Measurements from ENCODE around the gene RNF43.

Gene RNF43

GRCh38 chr17:58381124-58382035 is 36.0 kb downstream of the RNF43 start:
- no peaks in the 10 kb centered on the region for H3K9me2 ChIP-seq (replicated peaks; ENCODE audit: control insufficient read depth, low read length)
- no peaks in the 10 kb centered on the region for H3F3A ChIP-seq (ENCODE audit: control insufficient read depth, insufficient read depth)
- no peaks in the 10 kb centered on the region for H4K20me1 ChIP-seq (ENCODE audit: control insufficient read depth, insufficient read depth, low read depth, low read length)
- H3K4me1 ChIP-seq (ENCODE audit: control insufficient read depth, low read length), result peaks cover 13% of the 10 kb centered on the region
- H3K4me3 ChIP-seq (ENCODE audit: low read length), result no peak overlapping the region
- H3K79me2 ChIP-seq (ENCODE audit: control insufficient read depth, low read length), result no peaks in the 10 kb centered on the region
- H3K9me3 ChIP-seq (ENCODE audit: control insufficient read depth, insufficient read depth, low read length), result no peaks in the 10 kb centered on the region
- no peak overlapping the region for H3K27ac ChIP-seq (ENCODE audit: low read depth, low read length)
- H3K36me3 ChIP-seq (ENCODE audit: control insufficient read depth, low read length), result no peaks in the 10 kb centered on the region
- H3K27me3 ChIP-seq (ENCODE audit: control insufficient read depth, low read length), result no peaks in the 10 kb centered on the region
- no peak for TF ChIP-seq CTCF (IDR thresholded peaks at IDR 0.05; ENCODE audit: low read depth, low read length, poor library complexity, severe bottlenecking)
- TF ChIP-seq EZH2phosphoT487 (IDR thresholded peaks at IDR 0.05; ENCODE audit: borderline replicate concordance, low read length), result no peak
- H3K4me2 ChIP-seq (ENCODE audit: low read length), result no peak overlapping the region

GRCh38 chr17:58380207-58381123 is 36.9 kb downstream of the RNF43 start:
- Histone ChIP-seq H3K36me3 (ENCODE audit: control insufficient read depth, low read length) (no peaks in the 10 kb centered on the region), H3K4me2 (ENCODE audit: low read length) (no peak overlapping the region), H3K27me3 (ENCODE audit: control insufficient read depth, low read length) (no peaks in the 10 kb centered on the region), H3K79me2 (ENCODE audit: control insufficient read depth, low read length) (no peaks in the 10 kb centered on the region), H3K4me3 (ENCODE audit: low read length) (no peak overlapping the region), H3K4me1 (ENCODE audit: control insufficient read depth, low read length) (peaks cover 13% of the 10 kb centered on the region), H3K9me3 (ENCODE audit: control insufficient read depth, insufficient read depth, low read length) (no peaks in the 10 kb centered on the region), H3K9me2 (replicated peaks; ENCODE audit: control insufficient read depth, low read length) (no peaks in the 10 kb centered on the region), H3K27ac (ENCODE audit: low read depth, low read length) (no peak overlapping the region), H4K20me1 (ENCODE audit: control insufficient read depth, insufficient read depth, low read depth, low read length) (no peaks in the 10 kb centered on the region), H3F3A (ENCODE audit: control insufficient read depth, insufficient read depth) (no peaks in the 10 kb centered on the region)
- TF ChIP-seq EZH2phosphoT487 (IDR thresholded peaks at IDR 0.05; ENCODE audit: borderline replicate concordance, low read length), result no peak
- no peak for TF ChIP-seq CTCF (IDR thresholded peaks at IDR 0.05; ENCODE audit: low read depth, low read length, poor library complexity, severe bottlenecking)

DNA sequence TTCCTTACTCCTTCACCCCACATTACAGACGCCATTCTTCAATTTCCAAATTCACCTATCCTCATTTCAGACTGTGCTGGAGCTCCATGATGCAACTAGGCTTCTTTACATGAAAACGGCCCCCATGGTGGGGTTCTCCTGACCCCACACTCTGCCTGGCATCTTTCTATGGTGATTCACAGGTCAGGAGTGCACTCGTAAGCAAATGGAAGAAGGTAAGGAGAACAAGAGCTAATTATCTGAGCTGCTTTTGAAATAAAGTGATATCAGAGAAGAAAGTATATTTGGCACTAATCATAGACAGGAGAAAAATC is 37.9 kb downstream of the RNF43 start:
- H3K79me2 ChIP-seq (ENCODE audit: control insufficient read depth, low read length), result no peaks in the 10 kb centered on the region
- H3K4me3 ChIP-seq (ENCODE audit: low read length), result no peak overlapping the region
- H3F3A ChIP-seq (ENCODE audit: control insufficient read depth, insufficient read depth), result no peaks in the 10 kb centered on the region
- no peaks in the 10 kb centered on the region for H4K20me1 ChIP-seq (ENCODE audit: control insufficient read depth, insufficient read depth, low read depth, low read length)
- H3K27me3 ChIP-seq (ENCODE audit: control insufficient read depth, low read length), result 0 out of 2 replicates have a peak, but pooled peaks cover 3% of the 10 kb centered on the region
- TF ChIP-seq CTCF (IDR thresholded peaks at IDR 0.05; ENCODE audit: low read depth, low read length, poor library complexity, severe bottlenecking) (no peak), EZH2phosphoT487 (IDR thresholded peaks at IDR 0.05; ENCODE audit: borderline replicate concordance, low read length) (no peak)
- peaks cover 10% of the 10 kb centered on the region for H3K4me1 ChIP-seq (ENCODE audit: control insufficient read depth, low read length)
- no peaks in the 10 kb centered on the region for H3K36me3 ChIP-seq (ENCODE audit: control insufficient read depth, low read length)
- H3K27ac ChIP-seq (ENCODE audit: low read depth, low read length), result no peak overlapping the region
- H3K4me2 ChIP-seq (ENCODE audit: low read length), result no peak overlapping the region
- H3K9me2 ChIP-seq (replicated peaks; ENCODE audit: control insufficient read depth, low read length), result no peaks in the 10 kb centered on the region
- no peaks in the 10 kb centered on the region for H3K9me3 ChIP-seq (ENCODE audit: control insufficient read depth, insufficient read depth, low read length)

All from DOHH2 (cell line).